ENCODE results near the gene RAB36.

GRCh38 chr22:23158516-23159290 is 13.4 kb downstream of the RAB36 start:
- TF ChIP-seq POLR2A (IDR thresholded peaks at IDR 0.05; ENCODE audit: low read length) (no peak), GATA1 (IDR thresholded peaks at IDR 0.05; ENCODE audit: low read depth, low read length) (no peak)

Data from erythroblast (primary cell).